ENCODE results near the gene PXK.

DNA sequence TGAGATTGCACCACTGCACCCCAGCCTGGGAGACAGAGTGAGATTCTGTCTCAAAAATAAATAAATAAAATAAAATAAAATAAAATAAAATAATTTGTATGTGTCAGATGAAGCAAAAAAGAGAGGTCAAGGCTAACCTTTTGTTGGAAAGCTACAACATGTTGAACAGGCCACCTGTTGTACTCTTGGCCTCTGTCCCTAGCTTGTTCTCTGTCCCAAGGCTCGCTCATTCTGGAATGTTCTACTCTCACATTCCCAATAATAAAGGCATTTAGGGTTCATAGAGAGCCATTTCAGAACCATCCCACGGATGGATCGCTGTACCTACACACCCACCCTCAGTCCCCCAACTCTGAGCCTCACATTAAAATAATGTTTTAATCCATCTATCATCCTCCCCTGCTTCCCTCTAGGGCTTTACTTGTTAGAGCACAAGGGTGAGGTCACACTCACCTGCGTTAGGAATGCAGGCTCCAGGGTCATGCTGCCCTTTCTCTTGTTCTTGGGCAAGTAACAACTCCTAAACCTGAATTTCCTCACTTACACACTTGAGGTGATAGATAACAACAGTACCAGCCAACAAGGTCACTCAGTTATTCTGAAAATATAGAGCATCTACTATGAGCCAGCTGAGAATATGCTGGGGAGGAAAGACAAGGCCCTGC is 134.3 kb downstream of the PXK start:
- TF ChIP-seq, protein P1, sequence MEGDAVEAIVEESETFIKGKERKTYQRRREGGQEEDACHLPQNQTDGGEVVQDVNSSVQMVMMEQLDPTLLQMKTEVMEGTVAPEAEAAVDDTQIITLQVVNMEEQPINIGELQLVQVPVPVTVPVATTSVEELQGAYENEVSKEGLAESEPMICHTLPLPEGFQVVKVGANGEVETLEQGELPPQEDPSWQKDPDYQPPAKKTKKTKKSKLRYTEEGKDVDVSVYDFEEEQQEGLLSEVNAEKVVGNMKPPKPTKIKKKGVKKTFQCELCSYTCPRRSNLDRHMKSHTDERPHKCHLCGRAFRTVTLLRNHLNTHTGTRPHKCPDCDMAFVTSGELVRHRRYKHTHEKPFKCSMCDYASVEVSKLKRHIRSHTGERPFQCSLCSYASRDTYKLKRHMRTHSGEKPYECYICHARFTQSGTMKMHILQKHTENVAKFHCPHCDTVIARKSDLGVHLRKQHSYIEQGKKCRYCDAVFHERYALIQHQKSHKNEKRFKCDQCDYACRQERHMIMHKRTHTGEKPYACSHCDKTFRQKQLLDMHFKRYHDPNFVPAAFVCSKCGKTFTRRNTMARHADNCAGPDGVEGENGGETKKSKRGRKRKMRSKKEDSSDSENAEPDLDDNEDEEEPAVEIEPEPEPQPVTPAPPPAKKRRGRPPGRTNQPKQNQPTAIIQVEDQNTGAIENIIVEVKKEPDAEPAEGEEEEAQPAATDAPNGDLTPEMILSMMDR (conservative IDR thresholded peaks at IDR 0.05; ENCODE audit: low read length), result no peak
- TF ChIP-seq EZH2phosphoT487 (IDR thresholded peaks at IDR 0.05; ENCODE audit: borderline replicate concordance), result no peak

Measured in Loucy (cell line).